HEK293 (cell line): ENCODE data around the gene PLCL2.

Experiments used
- CTCF ChIA-PET: fragments of 350-600 bp; formaldehyde crosslinking; extraction: SDS; loops from one replicate; lab custom pipeline; 2021; ENCODE audit warnings: antibody characterized with exemption; lab: Yijun Ruan, JAX
- POLR2A ChIA-PET: fragments of 300-600 bp; formaldehyde crosslinking; extraction: SDS; loops from one replicate; lab custom pipeline; 2020; ENCODE audit warnings: antibody characterized with exemption, inconsistent platforms; lab: Yijun Ruan, JAX
- H3K27ac ChIP-seq: fragments of 200-500 bp; sonication (Bioruptor generic); 2 replicates; pipeline ENCODE4 v1.5.1; 2014; ENCODE audit warnings: low read depth, low read length, control low read depth, inconsistent platforms; ENCODE audit errors: extremely low read depth
- H3K36me3 ChIP-seq, 2 experiments: fragments of 200-500 bp in 1 of 2; sonication (Bioruptor generic) in 1 of 2; 1 replicate in 1 of 2; 2 replicates in 1 of 2; pipeline ENCODE4 v1.5.1; 2014 to 2017; ENCODE audit warnings: inconsistent platforms in 2 of 2, low read length in 2 of 2; ENCODE audit not compliant: control insufficient read depth in 2 of 2, insufficient read depth in 1 of 2
- H3K4me1 ChIP-seq: fragments of 200-500 bp; sonication (Bioruptor generic); 2 replicates; pipeline ENCODE4 v1.5.1; 2014; ENCODE audit warnings: mild to moderate bottlenecking, low read length, inconsistent platforms; ENCODE audit not compliant: control insufficient read depth, insufficient read depth
- H3K4me3 ChIP-seq: 2 replicates; pipeline ENCODE4 v1.5.1; 2011; ENCODE audit warnings: low read depth, mild to moderate bottlenecking, control low read depth, low read length, moderate library complexity
- H3K9me3 ChIP-seq: fragments of 200-500 bp; sonication (Bioruptor generic); 2 replicates; pipeline ENCODE4 v1.5.1; 2014; ENCODE audit warnings: low read depth, low read length, inconsistent platforms; ENCODE audit not compliant: control insufficient read depth, insufficient read depth
- GLIS1 ChIP-seq: fragments of 450-650 bp; formaldehyde crosslinking; IDR thresholded peaks from 2 replicates; pipeline ENCODE4 v1.5.1; 2016; ENCODE audit warnings: missing biosample characterization, missing genetic modification characterization
- HOXC10 ChIP-seq: sonication (generic); formaldehyde crosslinking; IDR thresholded peaks from 2 replicates; pipeline ENCODE4 v1.8.1; 2023; ENCODE audit warnings: mild to moderate bottlenecking, missing genetic modification reagents
- KLF17 ChIP-seq: fragments of 450-650 bp; formaldehyde crosslinking; IDR thresholded peaks from 2 replicates; pipeline ENCODE4 v1.5.1; 2016; ENCODE audit warnings: missing biosample characterization, missing genetic modification characterization
- OVOL3 ChIP-seq: fragments of 450-650 bp; formaldehyde crosslinking; IDR thresholded peaks from 2 replicates; pipeline ENCODE4 v1.5.1; 2016; ENCODE audit warnings: missing biosample characterization, missing genetic modification characterization
- REST ChIP-seq: fragments of 450-650 bp; formaldehyde crosslinking; IDR thresholded peaks from 2 replicates; pipeline ENCODE4 v1.5.1; 2016; ENCODE audit warnings: missing biosample characterization, missing genetic modification characterization
- SCRT1 ChIP-seq: fragments of 450-650 bp; formaldehyde crosslinking; IDR thresholded peaks from 2 replicates; pipeline ENCODE4 v1.5.1; 2016; ENCODE audit warnings: missing biosample characterization, missing genetic modification characterization, borderline replicate concordance
- SCRT2 ChIP-seq: fragments of 450-650 bp; formaldehyde crosslinking; IDR thresholded peaks from 2 replicates; pipeline ENCODE4 v1.5.1; 2016; ENCODE audit warnings: missing biosample characterization, missing genetic modification characterization
- TCF7L2 ChIP-seq: IDR thresholded peaks from 2 replicates; pipeline ENCODE4 v1.6.1; 2011; ENCODE audit warnings: low read depth, mild to moderate bottlenecking, inconsistent platforms, low read length, moderate library complexity, borderline replicate concordance
- ZBTB21 ChIP-seq: fragments of 450-650 bp; formaldehyde crosslinking; IDR thresholded peaks from 2 replicates; pipeline ENCODE4 v1.5.1; 2017; ENCODE audit warnings: missing biosample characterization, missing genetic modification characterization
- ZFHX2 ChIP-seq: fragments of 450-650 bp; formaldehyde crosslinking; conservative IDR thresholded peaks from 2 replicates; pipeline ENCODE4 v1.5.1; 2016; ENCODE audit warnings: missing biosample characterization, missing genetic modification characterization
- ZFP3 ChIP-seq: fragments of 450-650 bp; formaldehyde crosslinking; IDR thresholded peaks from 2 replicates; pipeline ENCODE4 v1.5.1; 2016; ENCODE audit warnings: low read depth, missing biosample characterization, missing genetic modification characterization
- ZNF140 ChIP-seq: fragments of 450-650 bp; formaldehyde crosslinking; IDR thresholded peaks from 2 replicates; pipeline ENCODE4 v1.5.1; 2016; ENCODE audit warnings: missing biosample characterization, missing genetic modification characterization
- ZNF19 ChIP-seq: fragments of 450-650 bp; formaldehyde crosslinking; IDR thresholded peaks from 2 replicates; pipeline ENCODE4; 2016; ENCODE audit warnings: missing biosample characterization, missing genetic modification characterization, low read depth
- ZNF211 ChIP-seq: fragments of 450-650 bp; formaldehyde crosslinking; IDR thresholded peaks from 2 replicates; pipeline ENCODE4 v1.5.1; 2016; ENCODE audit warnings: low read depth, missing biosample characterization, missing genetic modification characterization
- ZNF266 ChIP-seq: fragments of 450-650 bp; formaldehyde crosslinking; IDR thresholded peaks from 2 replicates; pipeline ENCODE4 v1.5.1; 2016; ENCODE audit warnings: missing biosample characterization, missing genetic modification characterization, low read depth
- ZNF426 ChIP-seq: fragments of 450-650 bp; formaldehyde crosslinking; IDR thresholded peaks from 2 replicates; pipeline ENCODE4 v1.5.1; 2017; ENCODE audit warnings: missing biosample characterization, missing genetic modification characterization, mild to moderate bottlenecking, inconsistent platforms, moderate library complexity
- ZNF654 ChIP-seq: fragments of 450-650 bp; formaldehyde crosslinking; IDR thresholded peaks from 2 replicates; pipeline ENCODE4 v1.5.1; 2016; ENCODE audit warnings: low read depth, missing biosample characterization, missing genetic modification characterization
- TF ChIP-seq, protein P1 (sequence below): fragments of 450-650 bp; formaldehyde crosslinking; IDR thresholded peaks from 2 replicates; pipeline ENCODE4 v1.5.1; 2016; ENCODE audit warnings: missing biosample characterization, missing genetic modification characterization
- TF ChIP-seq, protein P2 (sequence below): fragments of 450-650 bp; formaldehyde crosslinking; IDR thresholded peaks from 2 replicates; pipeline ENCODE4 v1.5.1; 2016; ENCODE audit warnings: missing biosample characterization, missing genetic modification characterization
- TF ChIP-seq, protein P3 (sequence below): fragments of 450-650 bp; formaldehyde crosslinking; optimal IDR thresholded peaks from 2 replicates; pipeline ENCODE3; 2016; ENCODE audit warnings: missing biosample characterization, mild to moderate bottlenecking, missing genetic modification characterization
- TF ChIP-seq, protein P4 (sequence below): fragments of 450-650 bp; formaldehyde crosslinking; IDR thresholded peaks from 2 replicates; pipeline ENCODE4 v1.5.1; 2016; ENCODE audit warnings: missing biosample characterization, missing genetic modification characterization

PLCL2 gene

GRCh38 chr3:17003457-17003856 lies 118.7 kb downstream of the PLCL2 start:
- CTCF ChIA-PET: no interaction called here
- POLR2A ChIA-PET: no interaction called here
- TF ChIP-seq ZNF426 (tag by site-specific recombination) (no peak), KLF17 (tag by site-specific recombination) (no peak), OVOL3 (tag by site-specific recombination) (no peak), ZNF19 (no peak), ZFP3 (no peak), ZNF654 (no peak), ZBTB21 (no peak), SCRT2 (tag by site-specific recombination) (no peak)
- TF ChIP-seq, protein P1, sequence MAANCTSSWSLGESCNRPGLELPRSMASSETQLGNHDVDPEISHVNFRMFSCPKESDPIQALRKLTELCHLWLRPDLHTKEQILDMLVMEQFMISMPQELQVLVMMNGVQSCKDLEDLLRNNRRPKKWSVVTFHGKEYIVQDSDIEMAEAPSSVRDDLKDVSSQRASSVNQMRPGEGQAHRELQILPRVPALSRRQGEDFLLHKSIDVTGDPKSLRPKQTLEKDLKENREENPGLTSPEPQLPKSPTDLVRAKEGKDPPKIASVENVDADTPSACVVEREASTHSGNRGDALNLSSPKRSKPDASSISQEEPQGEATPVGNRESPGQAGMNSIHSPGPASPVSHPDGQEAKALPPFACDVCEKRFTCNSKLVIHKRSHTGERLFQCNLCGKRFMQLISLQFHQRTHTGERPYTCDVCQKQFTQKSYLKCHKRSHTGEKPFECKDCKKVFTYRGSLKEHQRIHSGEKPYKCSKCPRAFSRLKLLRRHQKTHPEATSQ (tag by site-specific recombination): no peak

GRCh38 chr3:17006132-17006852 lies 121.5 kb downstream of the PLCL2 start:
- H3K4me3 ChIP-seq: no peak overlapping the region
- peaks cover 0 to 5% of the 10 kb centered on the region in 2 experiments; a peak in 1 of 3 replicates for H3K36me3 ChIP-seq
- no peaks in the 10 kb centered on the region for H3K9me3 ChIP-seq
- no peak for TF ChIP-seq ZNF140 (tag by site-specific recombination)
- no peak for TF ChIP-seq GLIS1 (tag by site-specific recombination)
- no peak for TF ChIP-seq HOXC10 (CRISPR knock-in tag)
- TF ChIP-seq, protein P2, sequence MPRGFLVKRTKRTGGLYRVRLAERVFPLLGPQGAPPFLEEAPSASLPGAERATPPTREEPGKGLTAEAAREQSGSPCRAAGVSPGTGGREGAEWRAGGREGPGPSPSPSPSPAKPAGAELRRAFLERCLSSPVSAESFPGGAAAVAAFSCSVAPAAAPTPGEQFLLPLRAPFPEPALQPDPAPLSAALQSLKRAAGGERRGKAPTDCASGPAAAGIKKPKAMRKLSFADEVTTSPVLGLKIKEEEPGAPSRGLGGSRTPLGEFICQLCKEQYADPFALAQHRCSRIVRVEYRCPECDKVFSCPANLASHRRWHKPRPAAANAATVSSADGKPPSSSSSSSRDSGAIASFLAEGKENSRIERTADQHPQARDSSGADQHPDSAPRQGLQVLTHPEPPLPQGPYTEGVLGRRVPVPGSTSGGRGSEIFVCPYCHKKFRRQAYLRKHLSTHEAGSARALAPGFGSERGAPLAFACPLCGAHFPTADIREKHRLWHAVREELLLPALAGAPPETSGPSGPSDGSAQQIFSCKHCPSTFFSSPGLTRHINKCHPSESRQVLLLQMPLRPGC (tag by site-specific recombination): no peak
- peak; percentile 23; the same call in 1 of the 2 replicates for TF ChIP-seq ZFHX2
- peak; percentile 96 for TF ChIP-seq SCRT2 (tag by site-specific recombination)
- no peak for TF ChIP-seq ZNF266 (tag by site-specific recombination)
- no peak for TF ChIP-seq REST (tag by site-specific recombination)
- no peak for TF ChIP-seq TCF7L2
- TF ChIP-seq, protein P3, sequence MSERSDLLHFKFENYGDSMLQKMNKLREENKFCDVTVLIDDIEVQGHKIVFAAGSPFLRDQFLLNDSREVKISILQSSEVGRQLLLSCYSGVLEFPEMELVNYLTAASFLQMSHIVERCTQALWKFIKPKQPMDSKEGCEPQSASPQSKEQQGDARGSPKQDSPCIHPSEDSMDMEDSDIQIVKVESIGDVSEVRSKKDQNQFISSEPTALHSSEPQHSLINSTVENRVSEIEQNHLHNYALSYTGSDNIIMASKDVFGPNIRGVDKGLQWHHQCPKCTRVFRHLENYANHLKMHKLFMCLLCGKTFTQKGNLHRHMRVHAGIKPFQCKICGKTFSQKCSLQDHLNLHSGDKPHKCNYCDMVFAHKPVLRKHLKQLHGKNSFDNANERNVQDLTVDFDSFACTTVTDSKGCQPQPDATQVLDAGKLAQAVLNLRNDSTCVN (tag by site-specific recombination): no peak
- TF ChIP-seq, protein P4, sequence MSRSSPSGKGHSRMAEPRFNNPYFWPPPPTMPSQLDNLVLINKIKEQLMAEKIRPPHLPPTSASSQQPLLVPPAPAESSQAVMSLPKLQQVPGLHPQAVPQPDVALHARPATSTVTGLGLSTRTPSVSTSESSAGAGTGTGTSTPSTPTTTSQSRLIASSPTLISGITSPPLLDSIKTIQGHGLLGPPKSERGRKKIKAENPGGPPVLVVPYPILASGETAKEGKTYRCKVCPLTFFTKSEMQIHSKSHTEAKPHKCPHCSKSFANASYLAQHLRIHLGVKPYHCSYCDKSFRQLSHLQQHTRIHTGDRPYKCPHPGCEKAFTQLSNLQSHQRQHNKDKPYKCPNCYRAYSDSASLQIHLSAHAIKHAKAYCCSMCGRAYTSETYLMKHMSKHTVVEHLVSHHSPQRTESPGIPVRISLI (tag by site-specific recombination): no peak
- peak; percentile 90 for TF ChIP-seq SCRT1 (tag by site-specific recombination)
- TF ChIP-seq ZNF211 (tag by site-specific recombination): no peak
- TF ChIP-seq, all 188 proteins: peak for 3
- ChIA-PET CTCF (no interaction called here), POLR2A (no interaction called here)
- no peaks in the 10 kb centered on the region for H3K4me1 ChIP-seq
- no peak overlapping the region for H3K27ac ChIP-seq

More at GRCh38 chr3:17003457-17003856, 118.7 kb downstream of the PLCL2 start:
- H3K27ac ChIP-seq: no peak overlapping the region
- no peak overlapping the region for H3K4me3 ChIP-seq
- no peaks in the 10 kb centered on the region for H3K9me3 ChIP-seq
- no peaks in the 10 kb centered on the region for H3K36me3 ChIP-seq
- H3K4me1 ChIP-seq: 0 out of 2 replicates have a peak, but pooled peaks cover 4% of the 10 kb centered on the region
